ENCODE measurements around the gene MECP2. TPM values are rescaled to one million over a fixed set of nuclear protein-coding genes. Genes with fewer than 3 reads are reported as not detected.

Gene MECP2
- total RNA-seq, 1 donor from 2014 or later: 57.6 TPM

- H3K36me3 ChIP-seq: peaks cover 23% of the 10 kb centered on the region
Measured at GRCh38 chrX:154012336-154012991, 85.1 kb downstream of the MECP2 start.

GRCh38 chrX:154011376-154012335, 85.9 kb downstream of the MECP2 start:
- no peak overlapping the region for H3K4me3 ChIP-seq
- peak overlapping the region; percentile 69 for H3K27ac ChIP-seq
- no peak for TF ChIP-seq CTCF (IDR thresholded peaks at IDR 0.05)
- peaks cover 15% of the 10 kb centered on the region for H3K36me3 ChIP-seq
- H3K27me3 ChIP-seq (ENCODE audit: low read depth): no peaks in the 10 kb centered on the region
- intact Hi-C loops (cut with DNase I): no loop called here
- ATAC-seq (no peak), DNase-seq (no peak)
- H3K4me1 ChIP-seq: peaks cover 14% of the 10 kb centered on the region
- H3K9me3 ChIP-seq: no peaks in the 10 kb centered on the region

More at GRCh38 chrX:154012336-154012991, 85.1 kb downstream of the MECP2 start:
- no peaks in the 10 kb centered on the region for H3K27me3 ChIP-seq (ENCODE audit: low read depth)
- peak; percentile 60 for DNase-seq
- intact Hi-C loops (cut with DNase I): no loop called here
- H3K9me3 ChIP-seq: no peaks in the 10 kb centered on the region
- H3K27ac ChIP-seq: peak overlapping the region; percentile 11
- no peak overlapping the region for H3K4me3 ChIP-seq
- no peak for TF ChIP-seq CTCF (IDR thresholded peaks at IDR 0.05)
- peak; percentile 55 to 68 for ATAC-seq
- peaks cover 14% of the 10 kb centered on the region for H3K4me1 ChIP-seq

GRCh38 chrX:154010330-154011087, 87.0 kb downstream of the MECP2 start:
- Histone ChIP-seq H3K4me3 (no peak overlapping the region), H3K27me3 (ENCODE audit: low read depth) (no peaks in the 10 kb centered on the region), H3K4me1 (peaks cover 14% of the 10 kb centered on the region), H3K36me3 (peaks cover 4% of the 10 kb centered on the region), H3K27ac (peak overlapping the region; percentile 69), H3K9me3 (no peaks in the 10 kb centered on the region)
- peak; percentile 56 for DNase-seq
- peak; percentile 73 to 84 for ATAC-seq
- intact Hi-C loops (cut with DNase I): no loop called here
- TF ChIP-seq CTCF (IDR thresholded peaks at IDR 0.05): no peak

- no peaks in the 10 kb centered on the region for H3K9me3 ChIP-seq
- DNase-seq: no peak
- H3K27ac ChIP-seq: no peak overlapping the region
- TF ChIP-seq CTCF (IDR thresholded peaks at IDR 0.05): no peak
- no peaks in the 10 kb centered on the region for H3K27me3 ChIP-seq (ENCODE audit: low read depth)
- ATAC-seq: no peak
- intact Hi-C loops (cut with DNase I): no loop called here
- no peaks in the 10 kb centered on the region for H3K36me3 ChIP-seq
- H3K4me1 ChIP-seq: peaks cover 9% of the 10 kb centered on the region
- H3K4me3 ChIP-seq: no peak overlapping the region
Measured at GRCh38 chrX:154008521-154008920, 89.0 kb downstream of the MECP2 start.

- no peak for TF ChIP-seq CTCF (IDR thresholded peaks at IDR 0.05)
- H3K9me3 ChIP-seq: no peaks in the 10 kb centered on the region
- no peaks in the 10 kb centered on the region for H3K4me1 ChIP-seq
- H3K4me3 ChIP-seq: no peak overlapping the region
- no peaks in the 10 kb centered on the region for H3K27me3 ChIP-seq (ENCODE audit: low read depth)
- intact Hi-C loops (cut with DNase I): no loop called here
- no peak overlapping the region for H3K27ac ChIP-seq
- ATAC-seq (no peak), DNase-seq (no peak)
- H3K36me3 ChIP-seq: no peaks in the 10 kb centered on the region
Measured at GRCh38 chrX:154006947-154007346, 90.6 kb downstream of the MECP2 start.

Measured in lower lobe of right lung (tissue), 2 donors.